ENCODE data around the gene JPH4.

GRCh38 chr14:23556700-23557440 is 21.7 kb downstream of the JPH4 start:
- TF ChIP-seq EZH2 (IDR thresholded peaks at IDR 0.05; ENCODE audit: low read length, missing control alignments) (no peak), CTCF (conservative IDR thresholded peaks at IDR 0.05 in 1 of 2, IDR thresholded peaks at IDR 0.05 in 1 of 2; ENCODE audit: low read depth in 1 of 2, low read length in 2 of 2) (no peak)
